KMS-11 (cell line): ENCODE measurements around the gene PPFIBP2.

Source experiments
- H2AFZ ChIP-seq: fragments of 200-600 bp; sonication (generic); 2 replicates; pipeline ENCODE4 v1.6.1; 2016; ENCODE audit warnings: antibody characterized with exemption, mixed run types, low read depth
- H3K27ac ChIP-seq: fragments of 200-600 bp; sonication (generic); 2 replicates; pipeline ENCODE4 v1.6.1; 2016; ENCODE audit warnings: mild to moderate bottlenecking, mixed run types
- H3K27me3 ChIP-seq: fragments of 200-600 bp; sonication (generic); 2 replicates; pipeline ENCODE4 v1.6.1; 2017; ENCODE audit warnings: mild to moderate bottlenecking, low read depth, mixed run types, moderate library complexity; ENCODE audit not compliant: insufficient read depth
- H3K36me3 ChIP-seq: fragments of 200-600 bp; sonication (generic); 2 replicates; pipeline ENCODE4 v1.6.1; 2017; ENCODE audit warnings: mild to moderate bottlenecking, mixed run types; ENCODE audit not compliant: insufficient read depth
- H3K4me1 ChIP-seq: fragments of 200-600 bp; sonication (generic); 2 replicates; pipeline ENCODE4 v1.6.1; 2016; ENCODE audit warnings: mild to moderate bottlenecking, low read depth, mixed run types; ENCODE audit not compliant: poor library complexity, severe bottlenecking
- H3K4me2 ChIP-seq: fragments of 200-600 bp; sonication (generic); 2 replicates; pipeline ENCODE4 v1.7.0; 2016; ENCODE audit warnings: mild to moderate bottlenecking, mixed run types
- H3K4me3 ChIP-seq: fragments of 200-600 bp; sonication (generic); IDR thresholded peaks from 2 replicates; pipeline ENCODE4 v1.6.1; 2017; ENCODE audit warnings: low read depth, low read length, mixed read lengths; ENCODE audit not compliant: insufficient read depth
- H3K79me2 ChIP-seq: fragments of 200-600 bp; sonication (generic); 2 replicates; pipeline ENCODE4 v1.6.1; 2016; ENCODE audit warnings: low read depth, mixed run types; ENCODE audit not compliant: insufficient read depth
- H3K9ac ChIP-seq: fragments of 200-600 bp; sonication (generic); 2 replicates; pipeline ENCODE4 v1.6.1; 2016; ENCODE audit warnings: mild to moderate bottlenecking, mixed run types
- H4K20me1 ChIP-seq: fragments of 200-600 bp; sonication (generic); 2 replicates; pipeline ENCODE4 v1.6.1; 2016; ENCODE audit warnings: mild to moderate bottlenecking, mixed run types; ENCODE audit not compliant: insufficient read depth
- CTCF ChIP-seq: fragments of 200-600 bp; sonication (generic); conservative IDR thresholded peaks from 2 replicates; pipeline ENCODE4 v1.6.1; 2017; ENCODE audit warnings: low read depth, mild to moderate bottlenecking, antibody characterized with exemption, low read length, moderate library complexity, mixed read lengths

PPFIBP2 gene

GRCh38 chr11:7593481-7593880, 79.7 kb downstream of the PPFIBP2 start:
- Histone ChIP-seq H3K4me3 (no peak overlapping the region), H2AFZ (no peak overlapping the region), H3K4me1 (peaks cover 12% of the 10 kb centered on the region), H3K4me2 (no peak overlapping the region), H3K79me2 (no peaks in the 10 kb centered on the region), H3K27ac (no peak overlapping the region), H4K20me1 (no peaks in the 10 kb centered on the region), H3K36me3 (no peaks in the 10 kb centered on the region), H3K9ac (no peak overlapping the region), H3K27me3 (no peaks in the 10 kb centered on the region)
- no peak for TF ChIP-seq CTCF

- H3K4me3 ChIP-seq: no peak overlapping the region
- no peak overlapping the region for H3K9ac ChIP-seq
- TF ChIP-seq CTCF: no peak
- no peak overlapping the region for H3K4me2 ChIP-seq
- no peaks in the 10 kb centered on the region for H3K27me3 ChIP-seq
- H3K4me1 ChIP-seq: peaks cover 12% of the 10 kb centered on the region
- no peak overlapping the region for H3K27ac ChIP-seq
- H3K79me2 ChIP-seq: no peaks in the 10 kb centered on the region
- H2AFZ ChIP-seq: no peak overlapping the region
- no peaks in the 10 kb centered on the region for H3K36me3 ChIP-seq
- H4K20me1 ChIP-seq: no peaks in the 10 kb centered on the region
These were observed 81.4 kb downstream of the PPFIBP2 start for GRCh38 chr11:7595016-7595866.

- H3K27ac ChIP-seq: no peak overlapping the region
- no peaks in the 10 kb centered on the region for H3K36me3 ChIP-seq
- H3K4me2 ChIP-seq: no peak overlapping the region
- H4K20me1 ChIP-seq: no peaks in the 10 kb centered on the region
- no peak overlapping the region for H3K4me3 ChIP-seq
- no peak for TF ChIP-seq CTCF
- H2AFZ ChIP-seq: no peak overlapping the region
- H3K4me1 ChIP-seq: peaks cover 12% of the 10 kb centered on the region
- H3K79me2 ChIP-seq: no peaks in the 10 kb centered on the region
- H3K27me3 ChIP-seq: no peaks in the 10 kb centered on the region
- no peak overlapping the region for H3K9ac ChIP-seq
These were observed 82.2 kb downstream of the PPFIBP2 start for GRCh38 chr11:7595951-7596350.

GRCh38 chr11:7596975-7597391, 83.2 kb downstream of the PPFIBP2 start:
- Histone ChIP-seq H3K4me1 (peaks cover 12% of the 10 kb centered on the region), H3K27ac (no peak overlapping the region), H3K4me3 (no peak overlapping the region), H3K4me2 (no peak overlapping the region), H2AFZ (no peak overlapping the region), H3K27me3 (no peaks in the 10 kb centered on the region), H4K20me1 (no peaks in the 10 kb centered on the region), H3K9ac (no peak overlapping the region), H3K36me3 (no peaks in the 10 kb centered on the region), H3K79me2 (no peaks in the 10 kb centered on the region)
- no peak for TF ChIP-seq CTCF
